Measurements from ENCODE around the gene FBXL19.

FBXL19 gene

GRCh38 chr16:30992276-30992780 lies 69.0 kb downstream of the FBXL19 start:
- DNase-seq: no peak

- DNase-seq: no peak
These were observed 69.8 kb downstream of the FBXL19 start for GRCh38 chr16:30992931-30993816.

- no peak for DNase-seq
These were observed 72.6 kb downstream of the FBXL19 start for GRCh38 chr16:30995927-30996323.

GRCh38 chr16:30996324-30996984 lies 73.1 kb downstream of the FBXL19 start:
- DNase-seq: no peak

GRCh38 chr16:30996985-30997724 lies 73.8 kb downstream of the FBXL19 start:
- DNase-seq: peak; percentile 87

- DNase-seq: no peak
These were observed 74.6 kb downstream of the FBXL19 start for GRCh38 chr16:30997725-30998711.
